Measurements from ENCODE around the gene GRHL1. TPM values are rescaled to one million over a fixed set of nuclear protein-coding genes. Genes with fewer than 3 reads are reported as not detected.
A peak's percentile ranks its signal among the peaks of the same experiment; 100 is the strongest.

The GRHL1 gene
- total and polyA plus RNA-seq, 9 of the 15 experiments (the other 6 are each of a cell fraction or from before 2014, with no cell fraction given) = 1.7 to 6.1 (median 4.7) TPM

GRCh38 chr2:9967053-9967775 lies 15.7 kb downstream of the GRHL1 start (continued):
- TF ChIP-seq PATZ1 (CRISPR knock-in tag; IDR thresholded peaks at IDR 0.05; ENCODE audit: borderline replicate concordance) (no peak), CBFA2T2 (conservative IDR thresholded peaks at IDR 0.05) (no peak), CEBPZ (IDR thresholded peaks at IDR 0.05; ENCODE audit: borderline replicate concordance, low read depth, low read length) (no peak), DIDO1 (tag; IDR thresholded peaks at IDR 0.05; ENCODE audit: low read depth) (no peak), ZSCAN29 (IDR thresholded peaks at IDR 0.05) (no peak), CREB3L1 (IDR thresholded peaks at IDR 0.05; ENCODE audit: borderline replicate concordance, low read depth) (no peak), NR0B1 (IDR thresholded peaks at IDR 0.05; ENCODE audit: partially characterized antibody) (no peak), TAF15 (IDR thresholded peaks at IDR 0.05; ENCODE audit: low read depth, low read length) (no peak), ZNF134 (CRISPR knock-in tag; conservative IDR thresholded peaks at IDR 0.05) (no peak), CREB5 (CRISPR knock-in tag; IDR thresholded peaks at IDR 0.05) (no peak), ZNF175 (CRISPR knock-in tag; IDR thresholded peaks at IDR 0.05; ENCODE audit: low read depth) (peak; percentile 66), GTF2F1 (IDR thresholded peaks at IDR 0.05; ENCODE audit: low read depth, low read length) (no peak), NFYB (IDR thresholded peaks at IDR 0.05; ENCODE audit: extremely low read depth, insufficient read length) (no peak), ZFPM2 (CRISPR knock-in tag; IDR thresholded peaks at IDR 0.05) (no peak), ARID2 (IDR thresholded peaks at IDR 0.05) (no peak), MXI1 (IDR thresholded peaks at IDR 0.05; ENCODE audit: low read depth, low read length) (no peak), STAT5A (IDR thresholded peaks at IDR 0.05; ENCODE audit: borderline replicate concordance, low read length) (no peak)

All from K562 (cell line).